ENCODE measurements around the gene EFHC1.

The EFHC1 gene

DNA sequence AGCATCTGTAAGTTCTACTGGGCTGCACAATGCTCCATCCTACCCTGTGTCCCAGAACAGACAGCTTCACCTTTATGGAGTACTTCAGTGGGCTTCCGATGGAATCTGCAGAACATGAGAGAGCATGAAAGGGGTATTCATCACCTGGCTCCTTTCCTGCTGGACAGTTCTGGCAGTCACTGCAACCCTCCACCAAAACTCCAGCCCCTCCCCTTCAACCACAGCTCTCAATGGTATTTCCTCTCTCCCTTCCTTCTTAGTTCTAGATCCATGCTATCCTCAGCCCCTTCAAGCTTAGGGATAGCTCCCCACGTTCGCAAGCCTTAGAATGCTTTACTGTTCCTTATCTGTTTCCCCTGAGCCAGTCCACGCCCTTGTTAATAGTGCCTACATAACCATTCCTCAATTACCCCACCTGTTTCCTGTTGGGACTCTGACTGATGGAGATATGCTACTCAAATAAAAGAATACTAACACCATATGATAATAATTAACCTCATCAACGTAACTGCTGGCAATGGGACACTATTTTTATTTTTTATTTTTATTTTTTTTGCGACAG lies 130.0 kb downstream of the EFHC1 start:
- peaks cover 73% of the 10 kb centered on the region for H3K4me1 Mint-ChIP-seq
- H3K36me3 Mint-ChIP-seq (ENCODE audit: low read depth) = peaks cover 4% of the 10 kb centered on the region
- no peaks in the 10 kb centered on the region for H3K9me3 Mint-ChIP-seq
- TF ChIP-seq, protein P1, sequence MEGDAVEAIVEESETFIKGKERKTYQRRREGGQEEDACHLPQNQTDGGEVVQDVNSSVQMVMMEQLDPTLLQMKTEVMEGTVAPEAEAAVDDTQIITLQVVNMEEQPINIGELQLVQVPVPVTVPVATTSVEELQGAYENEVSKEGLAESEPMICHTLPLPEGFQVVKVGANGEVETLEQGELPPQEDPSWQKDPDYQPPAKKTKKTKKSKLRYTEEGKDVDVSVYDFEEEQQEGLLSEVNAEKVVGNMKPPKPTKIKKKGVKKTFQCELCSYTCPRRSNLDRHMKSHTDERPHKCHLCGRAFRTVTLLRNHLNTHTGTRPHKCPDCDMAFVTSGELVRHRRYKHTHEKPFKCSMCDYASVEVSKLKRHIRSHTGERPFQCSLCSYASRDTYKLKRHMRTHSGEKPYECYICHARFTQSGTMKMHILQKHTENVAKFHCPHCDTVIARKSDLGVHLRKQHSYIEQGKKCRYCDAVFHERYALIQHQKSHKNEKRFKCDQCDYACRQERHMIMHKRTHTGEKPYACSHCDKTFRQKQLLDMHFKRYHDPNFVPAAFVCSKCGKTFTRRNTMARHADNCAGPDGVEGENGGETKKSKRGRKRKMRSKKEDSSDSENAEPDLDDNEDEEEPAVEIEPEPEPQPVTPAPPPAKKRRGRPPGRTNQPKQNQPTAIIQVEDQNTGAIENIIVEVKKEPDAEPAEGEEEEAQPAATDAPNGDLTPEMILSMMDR (IDR thresholded peaks at IDR 0.05; ENCODE audit: unreplicated experiment in 3 of 3) = no peak
- H3K4me3 Mint-ChIP-seq = no peak overlapping the region
- H3K27ac Mint-ChIP-seq = peak overlapping the region; percentile 63 to 82 (median 75)
- H3K27me3 Mint-ChIP-seq (ENCODE audit: low read depth) = no peaks in the 10 kb centered on the region

DNA sequence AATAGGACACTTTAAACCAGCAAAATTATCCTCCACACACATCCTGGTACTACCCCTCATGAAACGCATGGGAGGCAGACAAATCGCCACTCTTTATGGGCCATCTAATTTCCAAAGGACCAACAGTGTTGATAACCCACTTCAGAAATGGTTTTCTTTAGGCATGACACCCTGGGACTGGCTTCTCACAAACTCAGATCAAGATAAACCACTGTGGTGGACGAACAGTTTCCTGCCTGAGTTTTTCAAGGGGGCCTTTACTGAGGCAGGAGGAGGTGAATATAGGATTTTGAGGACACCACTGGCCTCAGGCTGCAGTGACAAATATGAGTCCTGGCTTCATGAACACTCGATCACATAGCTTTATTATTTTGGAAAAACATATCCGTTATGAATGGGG lies 130.7 kb downstream of the EFHC1 start:
- no peaks in the 10 kb centered on the region for H3K27me3 Mint-ChIP-seq (ENCODE audit: low read depth)
- peak overlapping the region; percentile 95 to 97 (median 97) for H3K27ac Mint-ChIP-seq
- peaks cover 71% of the 10 kb centered on the region for H3K4me1 Mint-ChIP-seq
- peaks cover 4% of the 10 kb centered on the region for H3K36me3 Mint-ChIP-seq (ENCODE audit: low read depth)
- TF ChIP-seq, protein P1 (IDR thresholded peaks at IDR 0.05; ENCODE audit: unreplicated experiment in 3 of 3) = no peak
- H3K9me3 Mint-ChIP-seq = no peaks in the 10 kb centered on the region
- peak overlapping the region in 1 of 3 experiments; percentile 13 for H3K4me3 Mint-ChIP-seq

DNA sequence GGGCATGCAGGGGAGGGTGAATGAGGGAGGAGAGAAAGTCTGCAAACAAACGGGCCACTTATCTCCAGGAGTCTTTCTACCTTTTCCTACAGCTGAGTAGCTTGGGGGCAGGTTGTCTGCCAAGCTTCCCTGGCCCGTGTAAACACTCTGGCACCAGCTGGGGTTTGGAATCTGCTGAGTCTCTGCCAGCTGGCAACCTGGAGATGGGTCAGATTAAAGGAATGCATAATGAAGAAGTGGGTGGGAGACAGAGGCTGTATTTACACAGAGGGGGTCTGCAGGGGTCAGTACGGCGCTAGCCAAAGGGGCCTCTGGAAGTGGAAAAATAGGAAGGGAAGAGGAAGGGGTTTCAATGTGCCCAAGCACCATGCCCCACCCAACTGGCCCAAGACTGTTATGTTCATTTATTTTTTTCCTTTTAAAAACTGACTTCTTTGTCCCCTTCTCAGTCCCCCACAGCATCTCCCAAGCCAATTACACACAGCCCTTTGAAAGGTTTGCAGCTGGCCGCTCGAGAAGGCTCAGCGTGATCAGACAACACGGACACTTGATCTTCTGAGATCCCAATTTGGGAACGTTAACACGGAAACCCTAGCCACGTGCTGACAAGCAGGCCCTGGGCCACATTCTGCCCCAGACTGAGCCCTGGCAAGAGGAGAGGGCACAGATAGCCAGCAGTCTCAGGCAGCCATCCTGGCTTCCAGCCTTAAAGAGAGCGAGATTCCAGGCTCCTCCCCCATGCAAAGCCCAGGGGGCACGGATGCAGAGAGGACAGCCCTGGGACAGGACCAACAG lies 131.5 kb downstream of the EFHC1 start:
- Mint-ChIP-seq H3K36me3 (ENCODE audit: low read depth) (peaks cover 4% of the 10 kb centered on the region), H3K4me1 (peaks cover 68% of the 10 kb centered on the region), H3K9me3 (no peaks in the 10 kb centered on the region), H3K4me3 (peak overlapping the region; percentile 63 to 74 (median 70)), H3K27ac (peak overlapping the region; percentile 95 to 97 (median 97)), H3K27me3 (ENCODE audit: low read depth) (no peaks in the 10 kb centered on the region)
- TF ChIP-seq, protein P1 (IDR thresholded peaks at IDR 0.05; ENCODE audit: unreplicated experiment in 3 of 3) = no peak

DNA sequence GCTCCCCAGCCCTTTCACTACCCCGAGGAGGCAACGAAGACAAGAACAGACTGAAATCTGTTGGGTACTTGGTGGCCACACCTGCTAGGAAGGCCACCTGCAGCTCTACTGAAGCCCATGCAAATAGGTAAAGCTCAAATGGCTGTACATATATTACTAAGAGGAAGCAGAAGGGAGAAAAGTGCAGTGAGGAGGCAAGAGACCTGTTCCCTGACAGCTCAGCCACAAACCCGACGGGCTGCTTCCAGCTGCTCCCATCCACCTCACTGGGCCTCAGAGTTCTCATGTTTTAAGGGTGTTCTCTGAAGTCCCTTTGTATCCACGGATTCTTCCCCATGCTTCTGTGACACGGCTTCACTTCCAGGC lies 132.1 kb downstream of the EFHC1 start:
- Mint-ChIP-seq H3K4me3 (peak overlapping the region; percentile 63 to 74 (median 70)), H3K27me3 (ENCODE audit: low read depth) (no peaks in the 10 kb centered on the region), H3K27ac (peak overlapping the region; percentile 95 to 97 (median 97)), H3K36me3 (ENCODE audit: low read depth) (peaks cover 4% of the 10 kb centered on the region), H3K9me3 (no peaks in the 10 kb centered on the region), H3K4me1 (peaks cover 64% of the 10 kb centered on the region)
- TF ChIP-seq, protein P1 (IDR thresholded peaks at IDR 0.05; ENCODE audit: unreplicated experiment in 3 of 3) = no peak

DNA sequence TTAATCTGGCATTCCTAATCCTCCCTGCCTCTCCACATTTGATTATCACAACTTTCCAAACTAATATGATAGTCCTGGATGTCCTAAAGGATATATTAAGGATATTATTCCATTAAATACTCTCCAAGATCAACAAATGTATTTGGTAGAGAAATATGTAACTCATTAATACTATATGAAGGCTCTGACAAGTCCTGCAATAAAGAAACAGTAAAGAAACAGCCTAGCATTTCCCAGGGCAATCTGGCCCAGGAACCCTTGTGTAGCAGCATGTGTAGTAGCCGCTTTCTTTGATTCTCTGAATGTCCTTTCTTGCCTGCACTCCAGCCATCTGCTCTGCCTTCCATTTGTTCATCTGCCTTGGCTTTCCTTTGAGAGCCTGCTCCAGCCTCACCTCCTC lies 133.0 kb downstream of the EFHC1 start:
- peak overlapping the region in 1 of 3 experiments; percentile 7 for H3K4me3 Mint-ChIP-seq
- H3K27me3 Mint-ChIP-seq (ENCODE audit: low read depth) = no peaks in the 10 kb centered on the region
- peaks cover 68% of the 10 kb centered on the region for H3K4me1 Mint-ChIP-seq
- TF ChIP-seq, protein P1 (IDR thresholded peaks at IDR 0.05; ENCODE audit: unreplicated experiment in 3 of 3) = no peak
- peak overlapping the region; percentile 95 to 97 (median 97) for H3K27ac Mint-ChIP-seq
- H3K36me3 Mint-ChIP-seq (ENCODE audit: low read depth) = peaks cover 3% of the 10 kb centered on the region
- H3K9me3 Mint-ChIP-seq = no peaks in the 10 kb centered on the region
